Activated T-cell treated with anti-CD3 and anti-CD28 coated beads for 4 hours (primary cell): ENCODE results near the gene TAPT1.
"Not testable (repeated sequence)": the region's sequence is repeated elsewhere in the genome, so short reads cannot be mapped to it uniquely, and the experiment has no call there.

Experiments used
- DNase-seq: peaks from one replicate; pipeline ENCODE4 v3.0.0-alpha.2; 2020

TAPT1 gene

DNA sequence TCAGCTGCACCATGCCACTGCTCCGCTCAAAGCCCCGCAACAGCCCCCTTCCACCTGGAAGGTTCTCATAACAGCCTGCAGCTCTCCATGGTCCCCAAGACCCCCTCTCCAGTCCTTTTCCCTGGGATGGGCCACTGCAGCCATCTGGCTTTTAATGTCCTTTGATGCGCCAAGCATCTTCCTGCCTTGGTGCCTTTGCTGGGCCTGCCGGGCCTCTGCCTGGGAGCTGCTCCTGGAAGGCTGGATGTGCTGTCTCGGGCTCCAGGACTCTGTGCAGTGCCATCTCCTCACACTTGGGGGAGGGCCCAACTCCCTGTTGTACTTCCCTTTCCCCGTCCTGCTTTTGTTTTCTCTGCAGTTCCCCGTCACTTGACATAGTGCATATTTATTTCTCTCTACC lies 60.3 kb downstream of the TAPT1 start:
- no peak for DNase-seq

DNA sequence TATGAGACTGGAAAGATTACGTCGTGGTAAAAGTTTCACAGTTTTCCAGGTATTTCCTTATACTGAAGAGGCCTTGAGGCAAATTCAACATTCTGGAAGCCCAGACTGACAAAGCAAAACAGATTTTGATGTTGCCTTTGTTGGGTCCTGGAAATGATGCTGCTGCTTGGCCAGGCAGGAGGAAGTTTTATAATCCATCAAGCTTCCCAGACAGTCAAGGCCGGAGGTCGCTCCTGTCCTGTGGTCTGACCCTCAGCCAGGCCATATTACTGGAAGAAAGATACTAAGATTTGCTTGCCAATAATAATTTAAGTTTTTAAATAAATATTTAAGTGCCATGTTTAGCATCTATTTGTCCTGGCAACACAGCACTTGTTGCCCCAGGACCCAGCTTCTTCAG lies 63.4 kb downstream of the TAPT1 start:
- no peak for DNase-seq

DNA sequence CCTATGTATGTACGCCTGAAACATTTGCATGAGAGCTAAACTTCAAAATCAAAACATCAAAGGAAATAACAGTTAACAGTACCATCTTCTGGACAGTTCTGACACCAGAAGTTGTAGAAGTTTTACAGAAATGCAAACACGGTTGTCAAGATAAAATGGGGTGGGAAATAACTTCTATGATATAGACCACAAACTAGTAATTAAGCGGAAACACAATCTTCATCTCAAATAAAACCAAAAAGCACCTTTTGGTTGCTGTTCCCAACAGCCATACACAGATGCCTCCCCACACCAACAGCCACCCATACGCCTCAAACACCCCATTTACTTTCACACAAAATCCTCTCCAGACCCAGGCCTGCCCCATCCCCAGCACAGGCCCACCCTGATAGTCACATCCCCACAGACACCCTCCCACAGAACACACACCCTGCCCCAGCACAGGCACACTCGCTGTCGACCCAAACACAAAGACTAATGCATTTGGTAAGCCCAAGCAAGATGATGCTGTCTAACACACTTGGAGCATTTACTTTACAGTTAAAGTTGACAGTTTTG lies 64.3 kb downstream of the TAPT1 start:
- no peak for DNase-seq

DNA sequence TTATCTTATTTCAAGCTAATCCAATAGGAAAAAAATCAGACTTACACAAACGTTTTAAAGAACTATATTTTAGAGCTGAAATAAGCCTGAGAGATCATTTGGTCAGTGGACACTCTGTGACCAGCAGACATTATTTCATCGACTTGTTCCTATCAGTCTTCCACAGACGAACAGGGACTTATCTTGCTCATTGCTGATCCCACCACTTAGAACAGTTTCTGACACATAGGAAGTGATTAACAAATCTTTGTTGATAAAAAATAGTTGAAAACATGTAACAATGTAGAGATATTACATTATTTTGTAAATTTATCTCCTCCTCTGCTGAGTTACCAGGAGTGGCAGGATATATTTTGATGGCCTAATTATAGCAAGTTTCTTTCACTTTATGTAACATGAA lies 65.8 kb downstream of the TAPT1 start:
- no peak for DNase-seq

DNA sequence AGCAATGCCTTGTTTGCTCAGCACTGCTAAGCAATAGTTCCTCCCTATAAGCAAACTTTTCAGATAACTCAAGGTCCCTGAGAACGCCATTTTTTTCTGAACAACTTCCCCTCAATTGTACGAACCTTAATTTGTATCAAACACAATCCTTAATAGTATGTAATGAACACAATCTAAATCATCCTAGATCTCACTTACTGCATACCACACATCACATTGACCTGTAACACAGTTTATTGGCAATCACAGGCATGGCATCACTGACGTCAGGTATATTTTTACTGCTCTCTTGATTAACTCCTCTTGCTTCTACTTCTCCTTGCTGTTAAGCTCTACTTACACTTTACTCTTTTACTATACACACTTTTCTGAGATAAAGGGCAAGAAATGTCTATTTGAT lies 67.0 kb downstream of the TAPT1 start:
- no peak for DNase-seq

DNA sequence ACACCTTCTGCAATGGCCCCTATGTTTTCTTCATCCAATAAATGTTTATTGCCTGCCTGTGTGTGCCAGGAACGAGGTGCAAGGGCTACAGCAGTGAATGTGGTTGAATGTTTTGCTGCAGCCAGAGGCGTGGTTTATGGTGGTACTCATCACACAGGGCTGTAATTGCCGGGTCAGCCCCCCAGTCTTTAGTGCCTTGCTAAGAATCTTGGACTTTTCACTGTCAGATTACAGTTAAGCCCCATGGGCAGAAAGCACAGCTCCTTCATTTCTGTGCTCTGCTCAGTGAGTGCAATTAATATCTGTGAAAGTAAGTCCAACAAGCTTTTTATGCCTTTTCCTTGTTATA lies 67.8 kb downstream of the TAPT1 start:
- no peak for DNase-seq

DNA sequence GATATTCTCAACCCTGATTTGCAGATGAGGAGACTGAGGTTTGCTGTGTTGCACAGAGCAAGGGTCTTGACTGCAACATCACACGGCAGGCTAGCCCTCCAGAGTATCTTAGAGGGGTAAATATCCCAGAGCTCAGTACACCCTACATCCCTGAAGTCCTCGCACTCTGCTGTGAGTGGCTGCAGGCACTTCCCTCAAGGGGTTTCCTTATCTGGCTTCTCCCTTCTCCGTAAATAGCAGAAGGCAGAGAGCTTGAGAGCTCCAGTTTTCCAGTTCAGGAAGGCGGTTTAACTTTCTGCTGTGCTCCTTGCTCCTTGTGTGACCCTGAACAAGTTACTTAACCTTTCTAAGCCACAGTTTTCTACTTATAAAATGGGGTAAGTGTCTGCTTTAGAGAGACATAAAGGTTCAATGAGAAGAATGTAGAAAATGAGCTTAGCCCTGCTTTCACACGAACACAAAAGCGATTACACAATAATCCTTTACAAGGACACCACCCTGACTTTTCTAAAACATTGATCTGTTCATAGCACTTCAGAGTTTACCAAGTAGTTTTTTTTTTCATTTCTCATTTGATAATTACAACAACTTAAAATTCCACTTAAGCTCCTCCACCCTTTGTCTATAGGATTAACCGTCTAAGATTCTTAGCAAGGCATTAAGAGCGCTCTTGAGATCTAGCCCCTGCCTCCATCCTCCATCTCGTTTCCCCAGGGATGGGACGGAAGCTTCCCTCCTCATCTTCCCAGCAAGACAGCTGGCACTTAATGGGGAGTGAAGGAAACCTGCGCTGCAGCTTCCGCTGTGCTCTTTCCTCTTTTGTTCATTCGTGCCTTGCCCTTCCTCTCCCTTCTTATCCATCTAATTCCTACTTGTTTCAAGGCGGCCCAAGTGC lies 68.4 kb downstream of the TAPT1 start:
- DNase-seq, result no peak

DNA sequence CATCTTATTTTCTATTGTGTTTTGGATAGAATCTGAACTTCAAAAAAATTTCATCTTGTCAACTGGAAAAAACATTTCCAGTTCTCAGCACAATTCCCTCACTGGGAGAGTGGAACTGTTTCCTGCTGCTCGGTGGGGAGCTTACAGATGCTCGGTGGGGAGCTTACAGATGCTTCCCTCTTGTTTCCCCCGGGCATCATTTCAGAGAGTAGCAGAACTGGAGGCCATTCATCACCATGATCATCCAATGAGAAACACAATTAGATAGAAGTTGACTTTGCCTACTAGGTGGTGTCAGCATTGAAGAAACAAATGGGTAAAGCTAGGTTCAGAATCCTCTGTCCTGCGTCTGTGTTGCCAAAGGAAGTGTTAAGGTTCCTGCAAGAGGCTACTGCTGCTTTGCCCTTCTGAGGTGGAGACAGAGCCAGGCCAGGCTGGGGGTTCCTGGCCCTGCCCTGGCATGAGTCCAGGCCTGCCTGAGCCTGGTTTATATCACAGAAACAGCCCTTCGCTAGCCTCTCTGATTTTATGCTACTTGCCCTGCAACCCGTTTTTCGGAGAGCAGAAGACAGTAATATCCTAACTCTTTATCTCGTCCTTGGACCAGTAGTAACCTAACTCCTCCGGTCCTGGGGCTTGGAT lies 70.6 kb downstream of the TAPT1 start:
- no peak for DNase-seq

DNA sequence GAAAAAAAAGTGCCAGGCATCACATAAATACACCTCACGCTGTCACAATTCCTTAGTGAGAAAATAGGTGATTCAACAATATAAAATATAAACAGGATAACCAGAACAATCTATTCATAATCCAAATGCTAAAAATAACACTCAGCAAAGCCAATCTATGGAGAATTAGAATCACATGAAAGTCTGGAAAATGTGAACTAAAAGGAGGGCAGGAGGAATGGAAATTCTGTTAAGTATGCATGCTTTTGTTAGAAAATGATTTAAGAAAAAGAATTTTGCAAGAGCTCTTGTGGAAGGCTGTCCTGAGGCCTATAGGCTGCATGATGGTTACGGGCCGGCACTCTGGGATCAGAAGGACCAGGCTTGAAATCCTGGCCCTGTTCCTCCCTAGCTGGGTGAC lies 71.8 kb downstream of the TAPT1 start:
- no peak for DNase-seq

DNA sequence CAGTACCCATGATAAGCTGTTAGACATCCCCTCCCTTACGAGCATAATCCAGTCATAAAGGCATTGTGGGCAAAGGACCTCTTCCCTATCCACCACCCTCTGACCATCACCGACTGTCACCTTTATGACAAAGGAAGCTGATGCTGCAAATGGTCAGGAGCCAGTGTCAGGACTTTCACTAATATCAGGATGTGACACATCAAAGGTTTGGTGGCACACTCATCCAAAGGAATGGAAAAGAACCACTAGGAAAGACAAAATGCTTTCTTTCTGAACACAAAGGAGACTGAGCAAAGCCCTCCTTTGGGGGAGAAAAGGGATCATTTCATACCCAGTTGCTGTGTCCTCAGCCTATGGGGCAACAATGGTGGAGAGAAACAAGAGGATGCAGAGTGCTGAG lies 75.6 kb downstream of the TAPT1 start:
- DNase-seq, result no peak

DNA sequence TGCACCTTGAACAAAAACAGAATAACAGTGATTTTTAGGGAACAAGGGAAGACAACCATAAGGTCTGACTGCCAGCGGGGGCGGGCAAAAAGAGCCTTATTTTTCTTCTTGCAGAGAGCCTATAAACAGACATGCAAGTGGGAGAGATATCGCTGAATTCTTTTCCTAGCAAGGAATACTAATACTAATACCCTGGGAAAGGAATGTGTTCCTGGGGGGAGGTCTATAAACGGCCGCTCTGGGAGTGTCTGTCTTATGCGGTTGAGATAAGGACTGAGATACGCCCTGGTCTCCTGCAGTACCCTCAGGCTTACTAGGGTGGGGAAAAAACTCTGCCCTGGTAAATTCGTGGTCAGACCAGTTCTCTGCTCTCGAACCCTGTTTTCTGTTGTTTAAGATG lies 81.4 kb downstream of the TAPT1 start:
- DNase-seq, result not testable (repeated sequence)

DNA sequence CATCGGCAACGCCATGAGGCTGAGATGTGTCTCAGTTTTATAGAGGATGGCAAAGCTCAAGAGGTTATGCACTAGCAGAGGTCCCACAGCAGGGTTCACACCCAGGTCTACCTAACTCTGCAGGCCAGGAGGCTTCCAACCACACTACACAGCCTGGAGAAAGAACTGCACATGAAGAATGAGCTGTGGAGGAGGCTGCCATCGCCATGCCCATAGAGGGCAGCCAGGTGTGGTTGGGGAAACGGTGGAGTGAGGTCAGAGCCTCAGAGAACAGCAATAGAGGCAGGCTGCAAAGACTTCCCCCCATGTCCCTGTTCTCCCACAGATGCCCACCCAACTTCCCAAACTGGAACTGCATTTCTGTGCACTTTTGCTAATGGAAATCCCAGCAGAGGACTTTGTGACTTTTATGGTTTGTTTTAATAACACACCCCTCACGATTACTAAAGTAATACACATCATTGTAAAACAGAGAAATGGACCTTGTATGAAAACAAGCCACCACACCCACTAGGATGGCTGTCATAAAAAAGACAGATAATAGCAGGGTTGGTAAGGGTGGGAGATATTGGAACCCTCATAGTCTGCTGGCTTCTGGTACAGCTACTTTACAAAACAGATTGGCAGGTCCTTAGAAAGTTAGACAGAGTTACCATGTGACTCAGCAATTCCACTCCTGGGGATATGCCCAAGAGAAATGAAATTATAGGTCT lies 83.5 kb downstream of the TAPT1 start:
- DNase-seq, result no peak

DNA sequence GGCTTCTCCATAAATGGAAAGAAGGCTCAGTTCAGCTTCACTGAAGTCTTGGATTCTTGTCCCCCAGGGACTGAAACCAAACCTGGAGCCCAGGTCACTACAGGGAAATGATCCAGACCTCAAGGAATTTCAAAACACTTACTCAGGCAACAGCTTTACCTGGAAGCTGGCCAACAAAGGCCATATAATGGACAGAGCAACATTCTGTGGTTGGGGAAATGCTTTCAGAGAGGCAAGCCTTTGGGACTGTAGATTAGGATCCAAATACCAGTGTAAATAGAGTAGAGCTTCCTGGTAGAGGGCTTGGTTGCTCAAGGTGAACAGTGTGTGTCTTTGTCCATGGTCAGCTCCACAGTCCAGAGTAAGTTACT lies 85.4 kb downstream of the TAPT1 start:
- no peak for DNase-seq

DNA sequence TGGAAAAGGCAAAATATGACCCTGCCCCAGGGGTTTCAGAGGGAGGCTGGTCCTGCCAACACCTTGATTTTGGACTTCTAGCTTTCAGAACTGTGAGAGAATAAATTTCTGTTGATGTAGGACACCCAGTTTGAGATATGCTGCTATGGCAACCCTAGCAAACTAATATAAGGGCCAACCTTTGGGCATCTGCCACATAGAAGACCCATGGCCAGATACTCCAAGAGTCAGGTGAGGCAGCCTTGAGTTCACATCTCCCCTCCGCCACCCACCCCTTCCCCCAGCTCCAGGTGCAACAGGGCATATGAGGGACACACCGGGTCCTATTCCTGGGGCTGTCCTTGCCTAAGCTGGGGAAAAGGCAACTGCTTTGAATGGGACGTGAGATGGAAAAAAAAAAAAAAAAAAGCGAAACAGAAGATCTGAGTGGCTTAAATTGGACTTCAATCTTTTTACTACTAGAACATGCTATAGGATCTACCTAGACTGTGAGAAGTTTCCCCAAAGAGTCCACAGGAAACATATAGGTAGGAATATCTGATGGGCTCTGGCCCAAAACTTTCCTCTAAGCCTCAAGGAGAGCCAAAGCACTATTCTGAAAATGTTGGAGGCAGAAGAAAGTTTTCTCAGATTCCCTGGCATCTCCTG lies 85.9 kb downstream of the TAPT1 start:
- DNase-seq, result no peak

DNA sequence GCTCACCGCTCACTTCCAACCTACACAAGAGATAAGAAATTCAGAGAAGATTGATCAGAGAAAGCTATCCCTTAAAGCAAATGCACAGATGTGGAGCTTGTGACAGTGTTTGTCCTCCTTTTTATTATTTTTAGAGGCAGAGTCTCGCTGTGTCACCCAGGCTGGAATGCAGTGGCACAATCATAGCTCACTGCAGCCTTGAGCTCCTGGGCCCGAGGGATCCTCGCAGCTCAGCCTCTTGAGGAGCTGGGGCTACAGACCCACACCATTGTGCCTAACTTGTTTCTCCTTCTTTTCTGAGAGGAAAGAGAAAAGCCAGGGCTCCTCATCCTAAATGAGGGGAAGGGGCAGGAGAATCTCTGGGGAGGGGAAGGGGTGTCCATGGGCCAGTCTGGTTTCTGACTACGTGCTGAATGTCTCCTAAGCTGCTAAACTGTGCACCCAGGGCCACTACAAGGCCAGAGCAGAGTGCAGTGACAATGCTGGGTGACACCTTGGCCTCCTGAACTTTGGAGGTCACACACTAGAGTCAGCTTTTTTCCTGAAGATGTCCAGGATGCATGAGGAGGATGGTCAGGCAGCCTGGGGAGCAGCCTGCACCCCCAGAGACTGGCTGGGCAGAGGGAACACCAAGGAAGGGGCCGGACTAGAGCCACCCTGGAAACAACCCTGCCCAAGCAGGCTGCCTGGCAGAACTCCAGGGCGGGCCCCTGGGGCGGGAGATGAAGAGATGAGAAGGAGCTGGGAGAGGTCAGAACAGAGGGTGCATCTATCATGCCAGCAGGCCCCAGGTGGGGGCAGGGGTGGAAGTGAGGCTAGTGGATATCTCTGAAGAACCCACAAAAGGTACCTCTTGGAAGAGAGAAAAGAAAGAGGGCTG lies 87.0 kb downstream of the TAPT1 start:
- no peak for DNase-seq

DNA sequence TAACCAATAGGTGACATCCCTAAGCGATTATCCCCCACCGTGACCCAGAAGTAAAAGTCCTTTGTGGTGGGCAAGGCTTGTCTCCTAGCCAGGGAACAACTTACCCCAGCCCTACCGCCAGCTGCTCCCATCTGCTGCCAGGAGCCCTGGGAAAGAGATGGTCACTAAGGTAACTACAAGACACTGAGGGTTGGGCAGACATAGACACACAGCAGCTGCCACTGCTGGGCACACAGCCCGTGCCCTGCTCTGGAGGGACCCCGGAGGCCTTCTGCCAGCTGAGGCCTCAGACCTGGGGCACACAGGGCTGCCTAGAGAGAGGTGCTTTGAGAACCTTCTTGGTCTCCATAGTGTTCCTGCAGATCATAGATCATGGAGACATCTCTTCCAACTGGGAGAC lies 89.4 kb downstream of the TAPT1 start:
- DNase-seq, result no peak

DNA sequence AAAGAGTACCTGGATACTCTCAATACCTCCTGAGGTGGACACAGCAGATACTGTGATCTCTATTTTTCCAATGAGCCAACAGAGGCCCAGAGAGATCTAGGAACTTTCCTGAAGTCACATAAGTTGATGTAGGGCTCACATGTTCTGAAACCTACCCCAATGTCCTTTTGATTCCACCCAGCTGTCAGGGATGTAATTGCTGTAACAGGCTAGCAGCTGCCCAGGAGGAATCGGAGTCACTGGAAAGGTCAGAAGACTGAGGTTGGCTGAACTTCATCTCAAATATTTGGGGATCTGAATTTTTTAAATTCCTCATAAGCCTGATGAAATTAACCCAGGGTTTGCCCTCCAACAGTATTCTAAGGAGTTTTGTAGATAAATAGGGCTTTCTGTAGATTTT lies 90.0 kb downstream of the TAPT1 start:
- no peak for DNase-seq

DNA sequence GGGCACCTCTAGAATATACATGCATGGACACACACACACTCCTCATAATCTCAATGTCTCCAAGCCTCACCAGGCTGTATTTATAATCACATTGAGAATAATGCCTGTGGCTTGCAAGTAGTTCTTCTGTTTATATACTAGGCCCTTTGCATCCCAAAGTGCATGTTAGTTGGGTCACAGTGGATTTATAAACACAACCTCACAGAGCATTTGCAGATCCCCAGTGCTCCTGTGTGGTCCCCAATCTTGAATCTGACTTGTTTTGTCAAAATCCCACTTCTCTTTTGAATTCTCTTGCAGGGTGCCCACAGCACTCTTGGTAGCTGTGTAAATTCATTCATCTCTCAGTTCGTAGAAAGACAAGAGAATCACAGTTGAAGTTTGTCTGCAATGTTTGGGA lies 92.9 kb downstream of the TAPT1 start:
- DNase-seq, result no peak

DNA sequence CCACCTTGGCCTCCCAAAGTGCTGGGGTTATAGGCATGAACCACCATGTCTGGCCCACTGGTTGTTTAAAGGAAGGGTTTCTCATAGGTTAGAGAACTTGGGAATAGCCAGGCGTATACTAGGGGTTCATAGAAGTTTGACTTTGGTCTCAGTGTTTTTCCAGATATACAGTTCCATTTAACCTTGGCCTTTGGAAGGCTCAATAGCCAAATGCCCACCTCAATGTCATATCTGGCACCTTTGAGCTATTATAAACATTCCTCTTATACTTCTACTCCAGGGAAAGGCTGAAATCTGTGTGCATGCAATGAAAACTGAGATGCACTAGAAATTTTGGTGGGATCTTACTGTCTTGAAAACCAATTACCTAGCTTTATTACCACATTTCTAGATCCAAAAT lies 95.0 kb downstream of the TAPT1 start:
- DNase-seq, result no peak

DNA sequence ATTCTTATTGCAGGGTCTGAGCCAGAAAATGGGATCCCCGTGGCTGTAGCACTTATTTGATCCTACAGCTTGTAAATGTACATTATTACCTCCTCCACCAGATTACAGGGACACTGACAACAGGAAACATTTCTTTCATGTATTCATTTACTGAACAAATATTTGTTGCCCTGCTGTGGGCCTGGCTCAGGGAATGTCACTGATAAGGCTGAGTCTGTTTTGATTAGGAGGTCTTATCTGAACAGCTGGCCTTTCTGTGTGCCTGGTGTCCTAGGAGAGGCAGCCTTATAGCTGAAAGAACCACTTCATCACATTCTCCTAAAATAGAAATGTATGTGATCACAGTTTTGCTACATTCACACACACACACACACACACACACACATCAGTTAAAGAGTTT lies 96.9 kb downstream of the TAPT1 start:
- DNase-seq, result no peak

DNA sequence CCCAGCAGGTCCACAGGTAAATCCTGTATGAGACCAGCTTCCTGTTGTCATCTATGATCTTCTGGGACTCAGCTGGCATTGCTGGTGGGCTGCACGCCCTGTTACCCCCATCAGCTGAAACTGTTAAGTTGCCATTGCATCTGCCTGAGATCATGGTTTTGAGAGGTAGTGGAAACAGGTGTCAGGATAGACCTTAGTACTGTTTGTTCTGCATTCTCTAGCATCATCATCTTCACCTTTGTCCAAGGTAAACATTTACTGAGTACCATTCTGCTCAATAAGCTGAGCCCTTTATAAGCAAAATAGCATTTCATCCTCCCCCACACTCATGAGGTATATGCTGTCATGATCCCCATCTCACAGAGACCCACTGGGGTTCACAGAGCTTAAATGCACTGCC lies 99.6 kb downstream of the TAPT1 start:
- no peak for DNase-seq
